Stomach (tissue), 4 donors: Measurements from ENCODE around the gene ENPP6.

Source experiments
- POLR2A ChIP-seq, 4 donors: fragments of 450-650 bp; IDR thresholded peaks; one replicate each; pipeline ENCODE4 v1.6.1; 2016; ENCODE audit warnings: antibody characterized with exemption in 4 of 4, control low read depth in 2 of 4, mild to moderate bottlenecking in 1 of 4, moderate library complexity in 1 of 4
- POLR2AphosphoS5 ChIP-seq, 3 donors: sonication (generic); formaldehyde crosslinking; IDR thresholded peaks; one replicate each; pipeline ENCODE4 v1.6.1; 2016; ENCODE audit warnings: antibody characterized with exemption in 3 of 3
- TF ChIP-seq, protein P1 (sequence below), 7 experiments: fragments of 450-650 bp in 4 of 7; fragments of 200-600 bp in 3 of 7; sonication (generic) in 3 of 7; IDR thresholded peaks; one replicate each; pipeline ENCODE4 v1.5.1; 2016 to 2019; ENCODE audit warnings: antibody characterized with exemption in 7 of 7, control low read depth in 2 of 7, mild to moderate bottlenecking in 1 of 7

DNA sequence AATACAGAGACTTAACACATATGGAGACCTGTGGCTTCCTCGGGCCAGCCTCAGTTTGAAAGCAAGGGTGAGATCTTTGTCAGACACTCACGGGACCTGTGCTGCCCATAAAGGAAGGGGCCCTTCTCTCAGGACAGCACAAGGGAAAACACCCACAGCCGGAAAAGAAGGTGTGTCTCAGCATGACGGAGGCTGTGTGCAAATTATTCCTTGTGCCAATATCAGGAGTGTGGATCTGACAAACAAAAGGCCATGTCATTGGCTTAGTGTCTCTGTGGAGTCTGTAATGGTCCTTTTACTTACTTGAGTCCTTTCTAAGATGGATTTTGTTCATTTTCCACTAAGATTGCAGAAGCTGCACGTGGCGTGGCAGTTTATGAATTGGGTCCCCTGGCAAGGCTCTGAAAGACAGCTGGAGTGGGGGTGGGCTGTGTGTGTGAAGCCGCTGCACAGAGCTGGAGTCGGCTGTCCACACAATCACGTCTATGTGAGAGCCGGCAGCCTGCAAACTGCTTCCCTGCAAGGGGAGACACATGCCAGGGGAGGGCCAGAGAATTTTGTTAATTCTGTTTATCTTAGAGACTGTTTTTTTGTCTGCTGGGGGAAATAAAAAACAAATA, 1.9 kb downstream of the ENPP6 start:
- TF ChIP-seq POLR2A (IDR thresholded peaks at IDR 0.05) = no peak
- TF ChIP-seq POLR2AphosphoS5 (IDR thresholded peaks at IDR 0.05) = peak in 1 of 3 donors; percentile 33
- TF ChIP-seq, protein P1, sequence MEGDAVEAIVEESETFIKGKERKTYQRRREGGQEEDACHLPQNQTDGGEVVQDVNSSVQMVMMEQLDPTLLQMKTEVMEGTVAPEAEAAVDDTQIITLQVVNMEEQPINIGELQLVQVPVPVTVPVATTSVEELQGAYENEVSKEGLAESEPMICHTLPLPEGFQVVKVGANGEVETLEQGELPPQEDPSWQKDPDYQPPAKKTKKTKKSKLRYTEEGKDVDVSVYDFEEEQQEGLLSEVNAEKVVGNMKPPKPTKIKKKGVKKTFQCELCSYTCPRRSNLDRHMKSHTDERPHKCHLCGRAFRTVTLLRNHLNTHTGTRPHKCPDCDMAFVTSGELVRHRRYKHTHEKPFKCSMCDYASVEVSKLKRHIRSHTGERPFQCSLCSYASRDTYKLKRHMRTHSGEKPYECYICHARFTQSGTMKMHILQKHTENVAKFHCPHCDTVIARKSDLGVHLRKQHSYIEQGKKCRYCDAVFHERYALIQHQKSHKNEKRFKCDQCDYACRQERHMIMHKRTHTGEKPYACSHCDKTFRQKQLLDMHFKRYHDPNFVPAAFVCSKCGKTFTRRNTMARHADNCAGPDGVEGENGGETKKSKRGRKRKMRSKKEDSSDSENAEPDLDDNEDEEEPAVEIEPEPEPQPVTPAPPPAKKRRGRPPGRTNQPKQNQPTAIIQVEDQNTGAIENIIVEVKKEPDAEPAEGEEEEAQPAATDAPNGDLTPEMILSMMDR (IDR thresholded peaks at IDR 0.05) = no peak
